Sciatic nerve (tissue), 2 donors: ENCODE data around the gene KLF18. TPM values are rescaled to one million over a fixed set of nuclear protein-coding genes. Genes with fewer than 3 reads are reported as not detected.
"Not testable (repeated sequence)": the region's sequence is repeated elsewhere in the genome, so short reads cannot be mapped to it uniquely, and the experiment has no call there.

ENCODE experiments used
- ATAC-seq: fragments of 200-7000 bp; cut with Tn5 transposase; one replicate; pipeline ENCODE4 v1.9.1; 2020; ENCODE audit warnings: mild to moderate bottlenecking, moderate library complexity
- DNase-seq: peaks from one replicate; pipeline ENCODE4 v3.0.0-alpha.2; 2020; ENCODE audit warnings: low spot score
- intact Hi-C: fragments of 100-400 bp; cut with DNase I; formaldehyde crosslinking; loops from one replicate; pipeline ENCODE4 v1.14.2; 2022
- total RNA-seq: library from RNA; stranded (reverse); fragmentation: NEBNext Ultra II Directional; extraction: Animal tissue kit (Norgen Biotek cat#: 25700); gene quantifications from one replicate; pipeline ENCODE4 v1.2.1, GENCODE V29; 2021
- donor health status: DM: no; HTN: no; CAD: no.
- donor health status: DM: no; HTN: no; CAD: no.

KLF18 gene
- not detected for total RNA-seq

DNA sequence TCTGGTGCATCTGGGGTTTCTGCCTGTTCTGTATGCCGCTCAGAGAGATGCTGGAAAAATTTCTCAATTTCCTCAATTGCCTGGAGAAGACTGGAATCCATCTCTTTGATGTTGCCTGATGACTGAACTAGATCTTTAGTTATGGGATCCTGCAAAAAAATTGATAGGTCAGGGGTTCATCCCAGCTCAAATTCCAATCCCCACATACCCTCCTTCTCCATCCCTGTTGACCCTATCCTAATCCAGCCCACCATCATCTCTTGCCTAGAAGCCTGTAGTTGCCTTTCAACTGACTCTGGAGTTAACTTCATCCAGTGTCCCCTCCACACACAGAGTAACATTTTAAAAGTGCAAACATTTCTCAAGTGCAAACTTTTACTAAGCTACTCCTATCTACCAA is at the start of gene KLF18:
Gene KLF18 (minus strand): TSS at position 101 of the 400 bp plus-strand sequence. CDS start 0 bp downstream, at position 101.
- DNase-seq (no peak), ATAC-seq (no peak)
- intact Hi-C loops = no loop called here

- DNase-seq (no peak), ATAC-seq (no peak)
- intact Hi-C loops = no loop called here
These were observed 33.2 kb upstream of the KLF18 start for GRCh38 chr1:44174630-44175029.

DNA sequence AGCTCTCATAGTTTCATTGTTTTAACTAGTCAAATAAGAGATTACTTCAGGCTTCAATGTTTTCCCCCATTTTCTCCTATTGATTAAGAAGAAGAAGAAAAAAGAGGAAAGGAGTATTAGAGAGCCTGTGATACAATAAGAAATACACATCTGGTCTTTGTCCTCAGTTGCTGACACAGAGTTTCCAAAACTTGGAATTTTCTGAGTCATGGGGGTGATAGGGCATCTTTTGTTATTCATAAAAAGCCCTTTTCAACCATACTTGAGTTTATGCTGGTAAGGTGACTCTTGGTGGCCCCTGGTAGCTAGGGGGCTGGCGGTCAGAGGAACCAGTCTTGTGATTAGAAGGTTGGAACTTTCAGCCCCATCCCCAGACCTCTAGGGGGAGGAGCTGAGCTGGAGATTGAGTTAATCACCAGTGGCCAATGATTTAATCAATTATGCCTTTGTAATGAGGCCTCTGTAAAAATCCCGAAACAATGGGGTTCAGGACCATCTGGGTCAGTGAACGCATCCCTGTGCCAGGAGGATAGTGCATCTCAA is 28.9 kb upstream of the KLF18 start:
- intact Hi-C loops = no loop called here
- ATAC-seq = no peak

GRCh38 chr1:44168520-44169098 is 27.2 kb upstream of the KLF18 start:
- no peak for ATAC-seq
- intact Hi-C loops = no loop called here
- DNase-seq = no peak

More for the DNA sequence above, 28.9 kb upstream of the KLF18 start:
- no peak for DNase-seq

GRCh38 chr1:44161546-44161945 is 20.1 kb upstream of the KLF18 start:
- ATAC-seq (no peak), DNase-seq (no peak)
- intact Hi-C loops = no loop called here

DNA sequence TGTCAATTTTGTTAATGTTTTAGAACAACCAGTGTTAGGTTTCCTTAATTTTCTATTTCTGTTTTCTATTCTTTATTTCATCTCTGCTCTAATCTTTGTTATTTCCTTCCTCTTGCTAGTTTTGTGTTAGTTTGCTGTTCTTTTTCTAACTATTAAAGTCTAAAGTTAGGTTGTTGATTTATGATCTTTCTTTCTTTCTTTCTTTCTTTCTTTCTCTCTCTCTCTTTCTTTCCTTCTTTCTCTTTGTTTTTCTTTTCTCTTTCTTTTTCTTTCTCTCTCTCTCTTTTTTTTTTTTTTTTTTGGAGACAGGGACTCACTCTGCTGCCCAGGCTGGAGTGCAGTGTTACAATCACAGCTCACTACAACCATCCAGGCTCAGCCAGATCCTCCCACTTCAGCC is 17.4 kb upstream of the KLF18 start:
- intact Hi-C loops = no loop called here
- no peak for DNase-seq
- no peak for ATAC-seq

GRCh38 chr1:44157903-44158302 is 16.5 kb upstream of the KLF18 start:
- DNase-seq (no peak), ATAC-seq (no peak)
- intact Hi-C loops = no loop called here

DNA sequence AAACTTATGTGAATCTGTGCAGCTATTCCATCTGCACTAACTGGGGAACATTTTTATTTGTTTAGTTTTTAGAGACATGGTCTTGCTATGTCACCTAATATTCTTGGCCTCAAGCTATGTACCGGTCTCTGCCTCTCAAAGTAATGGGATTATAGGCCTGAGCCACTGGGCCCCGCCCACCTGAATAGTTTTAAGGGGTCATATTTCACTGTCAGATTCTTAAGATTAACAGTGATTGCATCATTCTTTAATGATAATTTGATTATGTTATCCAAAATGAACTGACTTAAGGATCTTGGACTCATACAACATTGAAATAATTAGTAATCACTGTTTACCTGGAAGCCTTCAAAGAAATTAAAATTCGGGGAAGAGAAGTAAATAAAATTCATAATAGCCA is 12.6 kb upstream of the KLF18 start:
- intact Hi-C loops = no loop called here
- ATAC-seq (no peak), DNase-seq (no peak)

GRCh38 chr1:44152692-44153091 is 11.3 kb upstream of the KLF18 start:
- intact Hi-C loops = no loop called here
- no peak for DNase-seq
- ATAC-seq = no peak

DNA sequence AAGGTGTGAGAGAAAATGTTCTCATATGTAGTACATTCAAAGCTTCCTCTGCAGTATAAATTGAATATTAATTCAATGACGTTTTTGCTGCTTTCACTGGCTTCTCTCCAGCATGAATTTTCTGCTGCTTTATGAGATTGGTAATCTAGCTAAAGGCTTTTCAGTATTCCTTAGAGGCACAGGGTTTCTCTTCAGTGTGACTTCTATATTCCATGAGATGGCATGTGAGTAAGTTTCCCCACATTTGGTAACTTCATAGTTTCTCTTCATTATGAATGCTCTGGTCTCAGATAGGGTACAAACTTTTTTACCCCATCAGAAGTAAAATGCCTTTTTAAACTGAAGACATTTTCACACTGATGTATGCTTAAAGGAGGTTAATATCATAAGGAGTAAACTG is 10.4 kb upstream of the KLF18 start:
- no peak for DNase-seq
- intact Hi-C loops = no loop called here
- no peak for ATAC-seq

DNA sequence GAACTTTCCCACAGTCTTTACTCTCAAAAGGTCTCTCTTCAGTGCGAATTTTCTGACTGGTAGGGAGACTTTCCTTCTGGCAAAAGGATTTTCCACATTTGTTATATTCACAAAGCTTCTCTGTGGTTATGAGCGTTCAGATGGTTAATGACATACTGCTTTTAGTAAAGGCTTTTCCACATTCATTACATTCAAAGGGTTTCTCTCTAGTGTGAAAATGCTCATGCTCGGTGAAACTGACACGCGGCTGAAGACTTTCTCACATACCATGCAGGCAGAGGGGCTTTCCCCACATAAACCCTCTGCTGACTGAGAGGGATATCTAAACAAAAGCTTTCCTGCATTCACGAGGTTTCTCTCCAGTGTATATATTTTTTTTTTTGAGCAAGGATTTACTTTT is 9.9 kb upstream of the KLF18 start:
- DNase-seq = no peak
- intact Hi-C loops = no loop called here
- ATAC-seq = no peak

DNA sequence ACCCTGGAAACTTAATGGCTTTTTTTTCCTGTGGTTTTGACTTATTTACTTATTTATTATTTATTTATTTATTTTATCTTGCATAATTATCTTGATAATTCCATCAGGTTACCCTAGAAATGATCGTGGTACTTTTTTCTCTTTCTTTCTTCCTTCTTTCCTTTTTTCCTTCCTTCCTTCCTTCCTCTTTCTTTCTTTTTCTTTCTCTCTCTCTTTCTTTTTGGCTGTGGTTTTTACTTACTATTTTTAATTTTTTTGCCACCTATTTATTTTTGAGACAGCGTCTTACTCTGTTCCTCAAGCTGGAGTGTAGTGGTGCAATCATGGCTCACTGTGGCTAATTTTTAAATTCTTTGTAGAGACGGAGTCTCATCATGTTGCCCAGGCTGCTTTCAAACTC is 6.2 kb upstream of the KLF18 start:
- ATAC-seq (no peak), DNase-seq (no peak)
- intact Hi-C loops = no loop called here

DNA sequence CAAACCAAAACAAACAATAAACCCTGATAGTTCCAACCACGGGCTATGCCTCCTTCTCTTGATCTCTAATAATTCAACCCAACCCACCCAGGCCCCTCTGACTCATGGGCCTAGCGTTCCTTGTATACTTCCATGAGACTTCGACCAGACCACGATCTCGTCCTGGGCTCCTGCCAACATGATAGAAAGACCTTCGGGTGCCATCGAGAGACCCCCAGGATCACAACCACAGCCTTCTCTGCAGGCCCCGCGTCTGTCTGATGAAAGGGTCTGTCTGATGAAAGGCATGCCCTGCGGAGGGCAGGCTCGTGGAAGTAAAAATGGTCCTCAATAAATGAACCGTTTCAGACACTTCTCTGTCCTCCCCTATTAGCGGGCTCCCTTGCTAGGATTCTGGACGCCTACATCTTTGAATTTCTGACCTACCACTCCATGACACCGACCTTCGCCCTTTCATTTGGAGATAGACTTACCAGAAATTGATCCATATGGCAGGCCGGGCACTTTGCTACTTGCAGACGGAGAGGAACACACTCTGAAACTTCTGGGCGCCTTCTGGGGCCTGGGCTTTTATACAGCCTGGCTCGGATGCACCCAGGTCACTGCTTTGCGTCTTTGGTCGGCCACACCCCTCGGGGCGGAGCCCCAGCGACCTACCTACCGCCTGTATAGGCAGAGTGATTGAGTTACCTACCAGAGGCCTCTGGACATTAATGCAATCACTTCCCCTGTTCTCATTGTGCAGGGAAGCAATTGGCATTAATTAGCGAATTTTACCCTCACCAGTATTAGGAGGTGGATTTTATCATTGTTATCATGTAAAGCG is 5.3 kb upstream of the KLF18 start:
- no peak for ATAC-seq

GRCh38 chr1:44144962-44145756 is 3.7 kb upstream of the KLF18 start:
- intact Hi-C loops = no loop called here
- ATAC-seq = no peak

More for the DNA sequence above, 5.3 kb upstream of the KLF18 start:
- DNase-seq = no peak
- intact Hi-C loops = no loop called here

DNA sequence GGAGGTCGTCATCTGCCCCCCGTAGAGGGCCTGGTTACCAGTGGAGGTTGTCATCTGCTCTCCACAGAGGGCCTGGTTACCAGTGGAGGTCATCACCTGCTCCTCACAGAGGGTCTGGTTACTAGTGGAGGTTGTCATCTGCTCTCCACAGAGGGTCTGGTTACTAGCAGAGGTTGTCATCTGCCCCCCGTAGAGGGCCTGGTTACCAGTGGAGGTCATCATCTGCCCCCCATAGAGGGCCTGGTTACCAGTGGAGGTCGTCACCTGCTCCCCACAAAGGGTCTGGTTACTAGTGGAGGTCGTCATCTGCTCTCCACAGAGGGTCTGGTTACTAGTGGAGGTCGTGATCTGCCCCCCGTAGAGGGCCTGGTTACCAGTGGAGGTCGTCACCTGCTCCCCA is 1.9 kb downstream of the KLF18 start:
- intact Hi-C loops, DNase-seq, ATAC-seq: not testable (repeated sequence)

More at GRCh38 chr1:44144962-44145756, 3.7 kb upstream of the KLF18 start:
- DNase-seq = no peak

DNA sequence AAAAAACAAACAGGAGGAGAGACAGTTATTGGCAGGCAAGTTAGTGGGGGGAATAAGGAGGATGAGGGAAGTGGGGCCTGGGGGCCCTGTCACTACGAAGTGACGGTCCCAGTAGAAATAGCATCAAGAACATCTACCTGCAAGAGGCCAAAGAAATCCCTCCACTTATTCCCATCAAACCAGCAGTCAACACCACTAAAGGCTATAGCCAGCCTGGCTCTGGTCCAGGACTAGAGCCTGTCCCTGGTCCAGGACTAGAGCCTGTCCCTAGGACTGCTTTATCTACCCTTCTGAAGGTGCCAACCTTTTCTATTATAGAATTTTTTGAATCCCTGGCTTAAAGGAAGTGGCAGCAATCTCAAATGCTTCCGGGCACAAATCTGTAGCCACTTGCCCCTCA is 3.2 kb downstream of the KLF18 start:
- DNase-seq = no peak

DNA sequence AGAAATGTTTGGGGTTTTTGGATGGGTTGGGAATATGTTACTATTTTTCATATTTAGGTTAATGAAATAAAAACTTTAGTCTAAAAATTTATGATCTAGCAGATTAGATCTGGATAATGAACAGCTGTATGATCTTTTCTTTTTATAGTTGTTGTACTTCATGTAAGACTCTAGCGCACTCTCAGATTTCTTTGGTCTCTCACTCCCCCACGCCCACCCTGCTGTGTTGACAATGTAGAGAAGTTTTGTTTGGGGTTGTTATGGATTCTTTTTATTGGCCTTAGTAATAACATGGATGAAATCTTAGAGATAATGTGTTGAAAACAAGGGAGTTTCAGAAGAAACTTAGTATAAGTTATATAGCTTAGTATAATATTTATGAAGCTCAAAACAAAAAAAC is 5.5 kb downstream of the KLF18 start:
- intact Hi-C loops = no loop called here
- DNase-seq (no peak), ATAC-seq (no peak)

More for the DNA sequence above, 3.2 kb downstream of the KLF18 start:
- intact Hi-C loops = no loop called here
- no peak for ATAC-seq

DNA sequence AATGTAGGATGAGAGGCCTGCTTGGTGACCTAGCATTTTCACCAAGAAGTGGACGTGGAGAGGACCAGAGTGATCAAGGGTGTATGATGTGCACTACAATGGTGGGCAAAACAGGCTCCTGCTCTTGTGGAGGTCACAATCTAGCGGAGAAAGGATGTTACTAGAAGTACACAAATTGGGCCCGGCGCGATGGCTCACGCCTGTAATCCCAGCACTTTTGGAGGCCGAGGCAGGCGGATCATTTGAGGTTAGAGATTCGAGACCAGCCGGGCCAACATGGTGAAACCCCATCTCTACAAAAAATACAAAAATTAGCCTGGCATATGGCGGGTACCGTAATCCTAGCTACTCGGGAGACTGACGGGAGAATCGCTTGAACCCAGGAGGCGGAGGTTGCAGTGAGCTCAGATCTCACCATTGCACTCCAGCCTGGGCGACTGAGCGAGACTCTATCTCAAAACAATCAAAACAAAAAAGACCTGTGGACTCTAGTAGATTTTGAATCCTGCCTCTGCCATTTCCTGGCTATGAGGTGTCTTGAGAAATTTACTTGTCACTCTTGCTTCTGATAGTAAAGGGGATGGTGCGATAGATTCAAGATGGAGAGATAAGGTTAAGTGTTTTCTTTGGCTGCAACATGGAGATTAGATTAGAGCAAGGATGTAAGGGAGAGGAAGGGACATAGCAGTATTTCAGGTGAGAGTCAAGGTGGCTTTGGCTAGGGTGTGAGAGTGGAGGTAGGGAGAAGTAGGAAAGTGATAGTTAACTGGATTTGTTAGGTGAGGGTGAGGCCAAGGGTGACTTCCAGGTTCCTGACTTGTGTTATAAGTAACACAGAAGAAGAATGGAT is 7.1 kb downstream of the KLF18 start:
- intact Hi-C loops = no loop called here
- no peak for DNase-seq

GRCh38 chr1:44131411-44131810 is 10.0 kb downstream of the KLF18 start:
- intact Hi-C loops = no loop called here
- DNase-seq = no peak
- no peak for ATAC-seq

More for the DNA sequence above, 7.1 kb downstream of the KLF18 start:
- ATAC-seq = no peak
